H9 (cell line): ENCODE results near the gene MGLL. TPM values are rescaled to one million over a fixed set of nuclear protein-coding genes. Genes with fewer than 3 reads are reported as not detected.

ENCODE experiments used
- DNase-seq: peaks from one replicate; pipeline ENCODE4 v3.0.0-alpha.2; 2017
- H2AFZ ChIP-seq: one replicate; pipeline ENCODE4 v1.6.1; 2013; ENCODE audit warnings: mild to moderate bottlenecking, low read length, control low read depth, moderate library complexity
- H2AK5ac ChIP-seq: 2 replicates; pipeline ENCODE4 v1.6.1; 2013; ENCODE audit warnings: low read length, control low read depth, mixed read lengths; ENCODE audit not compliant: insufficient read length
- H2BK120ac ChIP-seq: one replicate; pipeline ENCODE4 v1.6.1; 2013; ENCODE audit warnings: low read depth, mild to moderate bottlenecking, low read length, control low read depth, inconsistent platforms; ENCODE audit not compliant: poor library complexity, severe bottlenecking
- H2BK12ac ChIP-seq: 2 replicates; pipeline ENCODE4 v1.6.1; 2013; ENCODE audit warnings: low read length, control low read depth, mixed read lengths, low read depth; ENCODE audit not compliant: insufficient read length
- H2BK15ac ChIP-seq: 2 replicates; pipeline ENCODE4 v1.6.1; 2013; ENCODE audit warnings: low read depth, low read length, control low read depth
- H2BK20ac ChIP-seq: one replicate; pipeline ENCODE4 v1.6.1; 2013; ENCODE audit warnings: low read depth, mild to moderate bottlenecking, low read length, control low read depth, inconsistent platforms; ENCODE audit not compliant: poor library complexity, severe bottlenecking
- H2BK5ac ChIP-seq: 2 replicates; pipeline ENCODE4 v1.6.1; 2013; ENCODE audit warnings: low read length, control low read depth, mixed read lengths; ENCODE audit not compliant: insufficient read length
- H3K14ac ChIP-seq: 2 replicates; pipeline ENCODE4 v1.6.1; 2013; ENCODE audit warnings: low read length, control low read depth; ENCODE audit not compliant: insufficient read depth
- H3K18ac ChIP-seq: 2 replicates; pipeline ENCODE4 v1.6.1; 2013; ENCODE audit warnings: low read depth, mild to moderate bottlenecking, mixed read lengths, low read length, control low read depth; ENCODE audit not compliant: insufficient read length
- H3K23ac ChIP-seq: 2 replicates; pipeline ENCODE4 v1.6.1; 2013; ENCODE audit warnings: low read length, control low read depth, mixed read lengths, low read depth; ENCODE audit not compliant: insufficient read length
- H3K23me2 ChIP-seq: 2 replicates; pipeline ENCODE4 v1.6.1; 2013; ENCODE audit warnings: low read depth, mild to moderate bottlenecking, mixed read lengths, low read length, control low read depth; ENCODE audit not compliant: insufficient read length, poor library complexity, severe bottlenecking
- H3K27ac ChIP-seq: 2 replicates; pipeline ENCODE4 v1.5.1; 2013; ENCODE audit warnings: low read length, control low read depth, mixed read lengths, low read depth; ENCODE audit not compliant: insufficient read length
- H3K27me3 ChIP-seq: 2 replicates; pipeline ENCODE4 v1.6.1; 2013; ENCODE audit warnings: low read length, control low read depth, inconsistent platforms; ENCODE audit not compliant: insufficient read depth
- H3K4ac ChIP-seq: 2 replicates; pipeline ENCODE4 v1.6.1; 2013; ENCODE audit warnings: low read depth, mild to moderate bottlenecking, control low read depth, inconsistent platforms, low read length, moderate library complexity
- H3K4me1 ChIP-seq: 2 replicates; pipeline ENCODE4 v1.6.1; 2013; ENCODE audit warnings: low read length, control low read depth, inconsistent platforms; ENCODE audit not compliant: insufficient read depth
- H3K4me2 ChIP-seq: 2 replicates; pipeline ENCODE4 v1.6.1; 2013; ENCODE audit warnings: low read length, control low read depth, mixed read lengths; ENCODE audit not compliant: insufficient read length, insufficient read depth
- H3K56ac ChIP-seq: 2 replicates; pipeline ENCODE4 v1.6.1; 2013; ENCODE audit warnings: low read depth, mild to moderate bottlenecking, mixed read lengths, low read length, control low read depth; ENCODE audit not compliant: insufficient read length
- H3K79me1 ChIP-seq: 2 replicates; pipeline ENCODE4 v1.6.1; 2013; ENCODE audit warnings: low read depth, mild to moderate bottlenecking, moderate library complexity, low read length, control low read depth, inconsistent platforms; ENCODE audit not compliant: insufficient read depth, poor library complexity, severe bottlenecking
- H3K79me2 ChIP-seq: 2 replicates; pipeline ENCODE4 v1.6.1; 2013; ENCODE audit warnings: low read length, control low read depth, inconsistent platforms; ENCODE audit not compliant: insufficient read depth
- H3K9ac ChIP-seq: 2 replicates; pipeline ENCODE4 v1.6.1; 2013; ENCODE audit warnings: low read length, control low read depth, mixed read lengths; ENCODE audit not compliant: insufficient read length; ENCODE audit errors: extremely low read depth
- H3K9me3 ChIP-seq: one replicate; pipeline ENCODE4 v1.6.1; 2013; ENCODE audit warnings: low read depth, low read length, inconsistent platforms; ENCODE audit not compliant: control insufficient read depth
- H3T11ph ChIP-seq: one replicate; pipeline ENCODE4 v1.6.1; 2013; ENCODE audit warnings: mild to moderate bottlenecking, low read length, control low read depth, inconsistent platforms
- H4K20me1 ChIP-seq: one replicate; pipeline ENCODE4 v1.6.1; 2013; ENCODE audit not compliant: control insufficient read depth, insufficient read length, insufficient read depth
- H4K5ac ChIP-seq: 2 replicates; pipeline ENCODE4 v1.6.1; 2013; ENCODE audit warnings: low read depth, mild to moderate bottlenecking, mixed read lengths, low read length, control low read depth; ENCODE audit not compliant: insufficient read length
- H4K8ac ChIP-seq: replicated peaks from 2 replicates; pipeline ENCODE4 v1.6.1; 2013; ENCODE audit warnings: low read length, control low read depth, mixed read lengths, low read depth; ENCODE audit not compliant: insufficient read length
- H4K91ac ChIP-seq: 2 replicates; pipeline ENCODE4 v1.6.1; 2013; ENCODE audit warnings: low read depth, mild to moderate bottlenecking, moderate library complexity, mixed read lengths, low read length, control low read depth; ENCODE audit not compliant: insufficient read length
- H3K27ac Mint-ChIP-seq, 3 experiments: 2 replicates in 2 of 3; 3 replicates in 1 of 3; pipeline ENCODE4 v1.8.0; 2020 to 2021; ENCODE audit warnings: mixed read lengths in 3 of 3, mild to moderate bottlenecking in 1 of 3, moderate library complexity in 1 of 3
- H3K27me3 Mint-ChIP-seq: 2 replicates; pipeline ENCODE4 v1.8.0; 2021; ENCODE audit warnings: low read depth, mild to moderate bottlenecking, moderate library complexity, mixed read lengths
- H3K36me3 Mint-ChIP-seq, 3 experiments: 2 replicates in 2 of 3; 3 replicates in 1 of 3; pipeline ENCODE4 v1.8.0; 2020 to 2021; ENCODE audit warnings: low read depth in 3 of 3, mixed read lengths in 3 of 3; ENCODE audit not compliant: insufficient read depth in 1 of 3
- H3K4me1 Mint-ChIP-seq, 2 experiments: 2 replicates each; pipeline ENCODE4 v1.8.0; 2020; ENCODE audit warnings: mixed read lengths in 2 of 2
- H3K4me3 Mint-ChIP-seq, 2 experiments: 2 replicates in 1 of 2; 3 replicates in 1 of 2; pipeline ENCODE4 v1.8.0; 2020 to 2021; ENCODE audit warnings: mild to moderate bottlenecking in 2 of 2, mixed read lengths in 2 of 2, moderate library complexity in 1 of 2
- H3K9me3 Mint-ChIP-seq, 2 experiments: 2 replicates in 1 of 2; 3 replicates in 1 of 2; pipeline ENCODE4 v1.8.0; 2020; ENCODE audit warnings: mild to moderate bottlenecking in 2 of 2, mixed read lengths in 2 of 2, moderate library complexity in 1 of 2
- WGBS: extraction: QIAGEN DNeasy Blood & Tissue Kit; methylation state at CpG from one replicate; pipeline ENCODE4 v1.1.7; 2013; ENCODE audit warnings: missing lambda C conversion rate, low lambda C conversion rate, mixed read lengths; ENCODE audit not compliant: insufficient read length; ENCODE audit errors: extremely low coverage; 5-methylcytosine and 5-hydroxymethylcytosine counted together
- total RNA-seq: library from RNA; stranded (reverse); gene quantifications from 2 replicates; pipeline ENCODE4 v1.2.1, GENCODE V29; 2021
- TF ChIP-seq, protein P1 (sequence below): fragments of 200-600 bp; sonication (generic); conservative IDR thresholded peaks from 3 replicates; pipeline ENCODE4 v1.8.0; 2021; ENCODE audit warnings: antibody characterized with exemption, mild to moderate bottlenecking

The MGLL gene
- total RNA-seq, 1 experiment from 2014 or later = 0.11 TPM

DNA sequence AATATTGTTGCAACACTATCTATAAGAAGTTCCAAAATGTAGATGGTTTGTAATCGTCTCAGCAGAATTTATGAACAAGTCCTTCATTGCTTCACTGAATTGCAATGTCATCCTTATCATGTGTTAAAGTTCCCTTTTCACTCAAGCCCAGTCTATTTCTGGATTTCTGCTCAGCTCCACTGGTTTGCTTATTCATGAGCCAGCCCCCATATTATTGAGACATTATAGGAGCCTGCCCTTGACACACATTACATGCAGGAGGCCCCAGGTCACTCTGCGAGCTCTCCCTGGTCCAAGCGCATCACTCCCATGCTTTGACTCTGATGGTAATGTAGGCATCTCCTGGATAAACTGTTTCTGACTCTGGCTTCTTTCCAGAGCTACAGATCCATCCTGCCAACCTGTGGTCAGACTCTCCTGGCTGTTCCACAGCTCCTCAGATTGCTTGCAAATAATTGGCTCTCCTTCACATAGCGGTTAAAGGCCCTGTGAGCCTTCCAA, 92.7 kb downstream of the MGLL start:
- no peak overlapping the region for H3K27ac Mint-ChIP-seq
- no peak overlapping the region for H2BK20ac ChIP-seq
- H3K4me1 ChIP-seq = peaks cover 5% of the 10 kb centered on the region; the same call in 1 of the 2 replicates
- H3K9me3 ChIP-seq = no peaks in the 10 kb centered on the region
- H4K8ac ChIP-seq = no peak overlapping the region
- H3K27me3 Mint-ChIP-seq = peaks cover 46% of the 10 kb centered on the region
- no peaks in the 10 kb centered on the region for H3K79me1 ChIP-seq
- H3K56ac ChIP-seq = no peak overlapping the region
- no peak overlapping the region for H2BK12ac ChIP-seq
- no peak overlapping the region for H2AFZ ChIP-seq
- TF ChIP-seq, protein P1, sequence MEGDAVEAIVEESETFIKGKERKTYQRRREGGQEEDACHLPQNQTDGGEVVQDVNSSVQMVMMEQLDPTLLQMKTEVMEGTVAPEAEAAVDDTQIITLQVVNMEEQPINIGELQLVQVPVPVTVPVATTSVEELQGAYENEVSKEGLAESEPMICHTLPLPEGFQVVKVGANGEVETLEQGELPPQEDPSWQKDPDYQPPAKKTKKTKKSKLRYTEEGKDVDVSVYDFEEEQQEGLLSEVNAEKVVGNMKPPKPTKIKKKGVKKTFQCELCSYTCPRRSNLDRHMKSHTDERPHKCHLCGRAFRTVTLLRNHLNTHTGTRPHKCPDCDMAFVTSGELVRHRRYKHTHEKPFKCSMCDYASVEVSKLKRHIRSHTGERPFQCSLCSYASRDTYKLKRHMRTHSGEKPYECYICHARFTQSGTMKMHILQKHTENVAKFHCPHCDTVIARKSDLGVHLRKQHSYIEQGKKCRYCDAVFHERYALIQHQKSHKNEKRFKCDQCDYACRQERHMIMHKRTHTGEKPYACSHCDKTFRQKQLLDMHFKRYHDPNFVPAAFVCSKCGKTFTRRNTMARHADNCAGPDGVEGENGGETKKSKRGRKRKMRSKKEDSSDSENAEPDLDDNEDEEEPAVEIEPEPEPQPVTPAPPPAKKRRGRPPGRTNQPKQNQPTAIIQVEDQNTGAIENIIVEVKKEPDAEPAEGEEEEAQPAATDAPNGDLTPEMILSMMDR = no peak
- H3K23ac ChIP-seq = no peak overlapping the region
- H3K14ac ChIP-seq = no peak overlapping the region
- H2BK120ac ChIP-seq = no peak overlapping the region
- no peaks in the 10 kb centered on the region for H3K79me2 ChIP-seq
- H4K20me1 ChIP-seq = no peaks in the 10 kb centered on the region
- no peak overlapping the region for H3K4me3 Mint-ChIP-seq
- H4K91ac ChIP-seq = no peak overlapping the region
- no peak overlapping the region for H3K27ac ChIP-seq
- no peak overlapping the region for H3K4me2 ChIP-seq
- peaks cover 5 to 8% of the 10 kb centered on the region in 2 experiments; a peak in 3 of 5 replicates for H3K9me3 Mint-ChIP-seq
- WGBS = no CpG with 5 or more reads among the region's 4 CpGs
- no peak overlapping the region for H3K18ac ChIP-seq
- peaks cover 0 to 1% (median 0%) of the 10 kb centered on the region in 3 experiments; a peak in 1 of 7 replicates for H3K36me3 Mint-ChIP-seq
- H4K5ac ChIP-seq = no peak overlapping the region
- no peak overlapping the region for H2BK5ac ChIP-seq
- H3T11ph ChIP-seq = no peak overlapping the region
- no peaks in the 10 kb centered on the region for H3K27me3 ChIP-seq
- H2AK5ac ChIP-seq = no peak overlapping the region
- no peak for DNase-seq
- H2BK15ac ChIP-seq = no peak overlapping the region
- no peaks in the 10 kb centered on the region for H3K23me2 ChIP-seq
- H3K4me1 Mint-ChIP-seq = peaks cover 29 to 38% of the 10 kb centered on the region in 2 experiments
- H3K4ac ChIP-seq = no peak overlapping the region
- no peak overlapping the region for H3K9ac ChIP-seq
